ENCODE results near the gene SLC37A4.

DNA sequence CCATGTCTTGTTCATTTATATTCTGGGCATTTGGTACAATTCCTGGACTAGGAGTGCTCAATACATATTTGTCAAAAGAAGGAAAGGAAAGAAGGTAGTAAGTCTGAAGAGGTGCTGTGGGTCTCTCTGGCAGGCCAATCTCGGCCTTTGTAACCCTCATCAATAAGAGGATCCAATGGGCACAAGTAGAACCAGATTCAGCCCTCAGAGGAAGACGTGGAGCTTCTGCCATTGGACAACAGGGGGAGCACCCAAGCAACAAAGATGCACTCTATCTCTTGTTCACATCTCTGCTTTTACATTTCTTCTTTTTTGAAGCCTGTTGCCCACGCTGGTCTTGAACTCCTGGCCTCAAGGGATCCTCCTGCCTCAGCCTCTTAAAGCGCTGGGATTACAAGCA is 34.7 kb upstream of the SLC37A4 start:
- TF ChIP-seq POLR2A (IDR thresholded peaks at IDR 0.05), result no peak
- TF ChIP-seq, protein P1, sequence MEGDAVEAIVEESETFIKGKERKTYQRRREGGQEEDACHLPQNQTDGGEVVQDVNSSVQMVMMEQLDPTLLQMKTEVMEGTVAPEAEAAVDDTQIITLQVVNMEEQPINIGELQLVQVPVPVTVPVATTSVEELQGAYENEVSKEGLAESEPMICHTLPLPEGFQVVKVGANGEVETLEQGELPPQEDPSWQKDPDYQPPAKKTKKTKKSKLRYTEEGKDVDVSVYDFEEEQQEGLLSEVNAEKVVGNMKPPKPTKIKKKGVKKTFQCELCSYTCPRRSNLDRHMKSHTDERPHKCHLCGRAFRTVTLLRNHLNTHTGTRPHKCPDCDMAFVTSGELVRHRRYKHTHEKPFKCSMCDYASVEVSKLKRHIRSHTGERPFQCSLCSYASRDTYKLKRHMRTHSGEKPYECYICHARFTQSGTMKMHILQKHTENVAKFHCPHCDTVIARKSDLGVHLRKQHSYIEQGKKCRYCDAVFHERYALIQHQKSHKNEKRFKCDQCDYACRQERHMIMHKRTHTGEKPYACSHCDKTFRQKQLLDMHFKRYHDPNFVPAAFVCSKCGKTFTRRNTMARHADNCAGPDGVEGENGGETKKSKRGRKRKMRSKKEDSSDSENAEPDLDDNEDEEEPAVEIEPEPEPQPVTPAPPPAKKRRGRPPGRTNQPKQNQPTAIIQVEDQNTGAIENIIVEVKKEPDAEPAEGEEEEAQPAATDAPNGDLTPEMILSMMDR (IDR thresholded peaks at IDR 0.05), result no peak
